Stimulated activated CD4-positive, alpha-beta T cell treated with anti-CD3 and anti-CD28 coated beads, TNF-alpha, amount 100 ng/mL, for 48 hours (primary cell): ENCODE data around the gene NRAP.

Source experiments
- DNase-seq, 3 donors: peaks; one replicate each; pipeline ENCODE4 v3.0.0-alpha.2; 2020; ENCODE audit warnings: low read depth in 3 of 3

Gene NRAP

DNA sequence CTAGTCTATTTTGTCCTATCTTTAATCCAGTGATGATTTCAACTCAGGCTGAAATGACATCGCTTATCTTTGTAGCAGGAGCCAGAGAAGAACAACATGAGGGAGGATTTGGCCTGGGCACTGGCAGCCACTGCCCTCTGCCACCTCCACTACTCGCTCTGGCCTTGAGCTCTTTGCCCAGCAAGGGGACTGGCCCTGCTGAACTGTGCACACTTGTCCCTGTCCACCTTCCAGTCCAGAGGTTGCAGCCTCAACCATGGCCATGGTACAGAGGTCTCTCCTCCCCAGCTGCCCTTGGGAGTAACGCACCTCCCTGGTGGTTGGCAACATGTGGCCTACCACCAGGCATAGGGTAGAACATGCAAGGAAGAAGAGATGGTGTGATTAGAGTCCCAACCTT lies 102.6 kb downstream of the NRAP start:
- no peak for DNase-seq

- DNase-seq = no peak
These were observed 103.8 kb downstream of the NRAP start for GRCh38 chr10:113560071-113560470.

- DNase-seq = no peak
These were observed 105.9 kb downstream of the NRAP start for GRCh38 chr10:113557903-113558321.

- no peak for DNase-seq
These were observed 106.4 kb downstream of the NRAP start for GRCh38 chr10:113557424-113557862.

DNA sequence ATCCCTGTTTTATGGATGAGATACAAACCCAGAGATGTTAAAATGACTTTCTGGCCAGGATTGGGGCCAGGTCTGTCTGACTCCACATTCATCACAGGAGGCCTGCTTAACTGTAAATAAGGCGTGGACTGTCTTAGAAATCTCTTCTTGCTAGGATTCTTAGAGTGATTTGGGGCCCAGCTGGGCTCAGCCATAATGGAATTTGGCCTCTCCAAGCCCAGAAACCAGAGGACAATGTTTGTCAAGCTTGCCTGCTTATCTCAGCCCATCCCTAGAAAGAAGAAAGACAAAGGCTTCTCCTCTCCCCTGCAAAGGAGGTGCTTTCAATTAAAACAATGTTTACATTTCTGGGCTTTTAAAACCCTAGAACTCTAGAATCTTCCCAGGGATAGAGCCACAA lies 108.1 kb downstream of the NRAP start:
- no peak for DNase-seq

GRCh38 chr10:113555245-113555644 lies 108.6 kb downstream of the NRAP start:
- DNase-seq = no peak

- no peak for DNase-seq
These were observed 109.6 kb downstream of the NRAP start for GRCh38 chr10:113554214-113554613.

- no peak for DNase-seq
These were observed 110.7 kb downstream of the NRAP start for GRCh38 chr10:113553149-113553548.

DNA sequence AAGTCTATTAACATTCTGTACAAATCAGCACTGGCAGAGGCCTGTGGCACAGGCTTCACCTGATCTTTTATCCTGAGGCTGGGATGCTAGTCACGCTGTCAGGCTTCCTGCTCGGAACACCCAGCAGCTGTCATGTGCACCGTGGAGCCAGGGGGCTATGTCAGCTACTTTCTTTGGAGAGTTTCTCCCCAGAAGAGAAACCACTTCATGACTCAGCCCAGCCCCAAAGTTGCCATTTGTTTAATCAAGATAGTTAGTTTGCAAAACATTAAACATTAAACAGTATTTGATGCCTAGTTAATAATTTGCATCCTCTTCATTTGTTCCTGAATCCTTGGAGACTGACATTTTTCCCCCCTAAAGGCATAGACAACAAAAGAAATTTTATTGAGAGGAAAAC lies 111.1 kb downstream of the NRAP start, which contains the start of gene HABP2:
Gene HABP2 (plus strand): TSS at position 353 of the 400 bp plus-strand sequence. CDS start 69 bp downstream, outside the sequence.
- no peak for DNase-seq

- no peak for DNase-seq
These were observed 111.8 kb downstream of the NRAP start for GRCh38 chr10:113552014-113552413.

DNA sequence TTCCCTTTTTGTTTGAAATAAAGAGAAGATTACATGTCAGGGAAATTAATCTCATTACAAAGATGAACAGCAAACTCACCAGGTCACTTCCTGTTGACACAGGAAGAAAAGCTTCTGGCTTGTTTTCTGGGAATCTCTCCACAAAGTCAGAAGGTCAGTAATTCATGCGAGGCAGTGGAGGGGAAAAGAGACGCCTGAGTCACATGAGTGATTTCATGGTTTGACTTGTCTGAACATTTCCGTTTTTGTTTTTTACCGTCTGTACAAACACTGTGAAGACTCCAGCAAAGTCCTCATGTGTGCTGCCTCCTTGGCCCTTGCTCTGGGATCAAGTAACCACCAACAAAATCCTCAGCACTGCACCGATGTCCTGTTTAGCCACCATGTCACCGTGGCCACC lies 113.5 kb downstream of the NRAP start:
- DNase-seq = no peak

- no peak for DNase-seq
These were observed 114.0 kb downstream of the NRAP start for GRCh38 chr10:113549856-113550255.

DNA sequence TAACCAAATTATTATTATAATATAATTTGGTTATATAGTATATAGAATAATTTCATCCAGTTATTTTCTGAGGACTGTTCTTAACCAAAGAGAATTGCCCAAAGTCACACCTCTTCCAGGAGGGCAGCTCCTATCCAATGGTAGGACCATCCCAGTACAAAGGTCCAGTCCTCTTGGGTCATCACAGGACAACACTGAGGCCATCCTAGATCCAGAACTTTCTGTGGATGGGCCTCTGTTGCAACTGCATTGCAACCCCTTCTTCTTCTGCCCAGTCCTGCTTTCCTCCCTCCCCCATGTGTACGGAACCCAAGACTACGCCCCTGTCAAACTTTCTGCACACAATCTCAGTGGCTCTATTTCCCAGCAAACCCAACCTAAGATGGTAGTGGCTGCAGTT lies 116.4 kb downstream of the NRAP start:
- no peak for DNase-seq

DNA sequence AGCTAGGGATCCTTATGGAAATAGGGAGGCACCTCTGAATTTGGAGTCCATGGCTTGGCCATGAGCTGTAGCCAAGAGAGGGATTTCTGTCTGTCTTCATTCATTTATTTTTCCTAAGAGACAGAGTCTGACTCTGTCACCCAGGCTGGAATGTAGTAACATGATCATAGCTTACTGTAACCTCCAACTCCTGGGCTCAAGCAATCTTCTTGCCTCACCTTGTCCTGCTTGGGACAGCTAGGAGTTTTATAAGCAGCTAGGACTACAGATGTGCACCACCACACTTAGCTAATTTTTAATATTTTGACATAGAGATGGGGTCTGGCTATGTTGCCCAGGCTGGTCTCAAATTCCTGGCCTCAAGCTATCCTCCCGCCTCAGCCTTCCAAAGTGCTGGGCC lies 119.4 kb downstream of the NRAP start:
- no peak for DNase-seq

DNA sequence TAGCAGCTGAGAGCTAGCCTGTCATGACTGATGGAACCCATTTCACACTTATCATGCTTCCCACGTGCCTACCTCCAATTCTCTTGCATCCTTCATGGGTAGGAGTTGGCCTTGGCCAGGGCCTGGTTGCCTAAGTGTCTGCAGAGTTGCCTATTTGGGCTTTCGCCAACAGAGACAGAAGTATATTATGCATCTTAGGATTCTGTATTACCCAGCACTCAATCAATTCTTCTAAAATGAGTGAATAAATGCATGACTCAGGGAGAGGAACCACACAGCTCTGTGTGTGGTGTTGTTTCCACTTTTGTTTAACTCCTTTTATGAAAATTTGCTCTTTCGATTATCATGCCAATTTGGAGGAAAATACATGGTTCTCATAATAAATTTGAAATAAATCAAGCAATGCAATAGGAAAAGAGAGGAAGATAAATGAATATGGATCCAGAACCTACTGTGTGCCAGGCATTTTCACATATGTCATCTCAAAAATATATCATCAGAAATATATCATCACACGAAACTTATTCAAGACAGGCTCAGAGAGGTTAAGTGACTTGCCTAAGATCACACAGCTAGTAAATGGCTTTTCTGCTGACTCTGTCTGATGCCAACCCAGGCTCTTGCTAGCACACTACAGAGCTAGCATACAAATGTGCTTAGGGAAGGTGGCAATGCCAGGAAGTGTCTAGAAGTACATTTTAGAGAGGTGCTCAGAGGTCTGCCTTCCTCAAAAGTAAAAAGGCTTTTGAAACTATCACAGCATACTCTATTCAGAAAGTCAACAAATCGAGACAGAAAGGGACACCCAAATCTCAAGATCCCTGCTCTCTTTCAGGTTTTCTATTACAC lies 120.5 kb downstream of the NRAP start:
- DNase-seq = no peak

GRCh38 chr10:113541549-113541927 lies 122.3 kb downstream of the NRAP start:
- no peak for DNase-seq

DNA sequence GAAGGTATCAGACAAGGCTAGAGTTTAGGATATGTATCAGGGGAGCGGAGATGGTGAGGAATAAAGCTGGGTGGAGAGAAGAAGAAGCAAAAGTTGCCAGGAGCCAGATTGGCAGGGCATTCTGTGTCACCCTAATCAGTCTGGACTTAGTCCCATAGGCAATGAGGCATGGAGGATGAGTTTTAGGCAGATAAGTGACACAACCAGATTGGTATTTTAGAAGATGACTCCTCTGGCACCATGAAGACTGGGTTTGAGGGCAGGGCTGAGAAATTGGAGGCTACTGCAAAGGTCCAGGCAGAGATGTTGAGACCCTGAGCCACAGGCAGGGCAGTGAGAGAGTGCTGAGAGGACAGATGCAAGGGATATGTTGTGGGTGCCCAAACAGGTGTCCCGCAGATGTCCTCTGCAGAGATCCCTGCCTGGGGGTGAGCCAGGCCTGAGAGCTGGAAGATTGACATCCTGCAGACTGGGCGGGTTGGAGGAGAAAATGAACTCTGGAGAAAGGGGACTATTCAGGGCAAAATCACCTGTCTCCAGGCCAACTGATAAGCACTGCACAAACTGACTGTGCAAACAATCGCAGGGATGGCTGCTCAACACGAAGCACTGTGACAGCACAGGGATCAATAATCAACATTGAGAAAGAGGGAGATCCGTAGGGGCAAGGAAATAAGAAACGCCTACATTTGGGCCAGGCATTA lies 122.8 kb downstream of the NRAP start:
- no peak for DNase-seq

GRCh38 chr10:113539789-113540188 lies 124.1 kb downstream of the NRAP start:
- DNase-seq = no peak
